ENCODE data around the gene INSR. TPM values are rescaled to one million over a fixed set of nuclear protein-coding genes. Genes with fewer than 3 reads are reported as not detected.

Gene INSR
- total and polyA plus RNA-seq, 2 of the 8 experiments (the other 6 are each of a cell fraction or from before 2014, with no cell fraction given): 13.1 to 48.7 TPM

DNA sequence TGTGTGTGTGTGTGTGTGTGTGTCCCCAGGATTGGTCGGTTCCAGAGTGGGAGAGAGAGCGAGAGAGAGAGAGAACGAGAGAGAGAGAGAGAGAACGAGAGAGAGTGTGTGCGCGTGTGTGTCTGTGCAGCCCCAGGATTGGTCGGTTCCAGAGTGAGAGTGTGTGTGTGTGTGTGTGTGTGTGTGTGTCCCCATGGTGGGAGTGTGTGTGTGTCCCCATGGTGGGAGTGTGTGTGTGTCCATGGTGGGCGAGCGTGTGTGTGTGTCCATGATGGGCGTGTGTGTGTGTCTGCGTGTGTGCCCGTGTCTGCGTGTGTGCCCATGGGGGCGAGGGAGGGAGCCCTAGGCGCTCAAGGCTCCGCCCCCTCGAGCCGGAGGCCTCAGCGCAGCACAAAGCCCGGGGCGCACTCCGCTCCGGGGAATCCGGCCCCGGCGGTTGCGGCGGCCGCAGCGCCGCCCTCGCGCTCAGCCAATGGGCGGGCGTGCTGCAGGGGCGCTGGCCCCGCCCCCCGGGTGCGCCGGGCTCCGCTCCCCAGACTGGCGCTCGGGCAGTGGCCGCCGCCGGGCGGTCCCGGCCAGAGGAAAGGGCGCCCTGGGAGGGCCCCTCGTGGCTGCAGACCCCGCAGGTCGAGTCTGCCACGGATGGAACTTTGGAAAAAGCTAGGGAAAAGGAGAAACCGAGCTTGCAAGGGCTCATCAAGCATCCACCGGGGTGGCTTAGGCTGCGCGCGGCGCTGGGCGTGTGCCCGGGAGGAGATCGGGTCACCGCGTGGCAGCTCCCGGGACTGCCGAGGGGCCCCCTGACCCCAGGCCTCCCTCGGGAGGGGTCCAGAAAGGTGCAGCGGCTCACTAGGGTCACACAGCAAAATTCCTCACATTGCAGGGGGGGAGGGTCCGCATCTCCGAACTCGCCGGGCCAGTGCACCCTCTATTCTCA, 96.2 kb downstream of the INSR start:
- POLR2A ChIA-PET (ENCODE audit: partially characterized antibody): interaction anchor here (0.7 to 1.1 kb wide), 3 partner anchors 10 to 460 kb away, joined by 3 read pairs; partner anchors contain the start of genes GPR108 and INSR
- Histone ChIP-seq H2BK120ac (replicated peaks; ENCODE audit: low read depth, low read length) (peak overlapping the region; percentile 43), H3K27ac (ENCODE audit: low read depth, low read length) (peak overlapping the region; percentile 85), H4K20me1 (replicated peaks in 1 of 2; ENCODE audit: control insufficient read depth in 1 of 2, insufficient read depth in 2 of 2, low read length in 2 of 2) (no peaks in the 10 kb centered on the region), H2BK20ac (ENCODE audit: low read length) (no peak overlapping the region), H3K23ac (ENCODE audit: insufficient read length) (no peak overlapping the region), H3K79me2 (ENCODE audit: control insufficient read depth in 1 of 2, insufficient read depth in 2 of 2, low read length in 2 of 2) (no peaks in the 10 kb centered on the region; a peak in 1 of 4 replicates), H3K4me3 (ENCODE audit: extremely low read depth in 1 of 4, insufficient read depth in 2 of 4, low read depth in 3 of 4, low read length in 4 of 4) (peak overlapping the region; percentile 69 to 85 (median 83)), H2BK5ac (ENCODE audit: low read depth, low read length) (peak overlapping the region; percentile 98), H3K9me3 (ENCODE audit: insufficient read depth in 2 of 2, low read depth in 1 of 2, low read length in 1 of 2) (no peaks in the 10 kb centered on the region), H3K36me3 (ENCODE audit: control insufficient read depth in 2 of 4, insufficient read depth in 4 of 4, low read length in 3 of 4) (no peaks in the 10 kb centered on the region), H3K4me2 (ENCODE audit: insufficient read depth in 1 of 2, low read depth in 2 of 2, low read length in 2 of 2) (peak overlapping the region; percentile 74 to 77), H2BK15ac (ENCODE audit: low read length) (peak overlapping the region; percentile 88; the same call in 1 of the 2 replicates), H3K18ac (ENCODE audit: extremely low read depth, low read length) (peak overlapping the region; percentile 78), H3K23me2 (ENCODE audit: low read depth, low read length) (peaks cover 1% of the 10 kb centered on the region; the same call in 1 of the 2 replicates), H3K14ac (ENCODE audit: insufficient read length) (no peak overlapping the region), H3K4me1 (replicated peaks in 1 of 4; ENCODE audit: control insufficient read depth in 3 of 4, insufficient read depth in 4 of 4, low read length in 3 of 4) (peaks cover 0 to 3% (median 0%) of the 10 kb centered on the region in 4 experiments; a peak in 3 of 7 replicates), H4K91ac (replicated peaks; ENCODE audit: insufficient read length, low read length) (peak overlapping the region; percentile 98), H3K27me3 (replicated peaks in 1 of 4; ENCODE audit: control insufficient read depth in 3 of 4, extremely low read depth in 1 of 4, insufficient read depth in 3 of 4, low read length in 3 of 4) (no peaks in the 10 kb centered on the region), H3K4ac (replicated peaks; ENCODE audit: insufficient read length, low read depth, low read length) (peak overlapping the region; percentile 57), H2AK5ac (ENCODE audit: low read depth, low read length) (peak overlapping the region; percentile 41; the same call in 1 of the 2 replicates), H3K79me1 (ENCODE audit: low read depth, low read length) (no peaks in the 10 kb centered on the region; the same call in 1 of the 2 replicates), H3K9ac (replicated peaks in 1 of 4; ENCODE audit: extremely low read depth in 1 of 4, low read depth in 3 of 4, low read length in 3 of 4) (peak overlapping the region; percentile 45 to 90 (median 85)), H4K8ac (ENCODE audit: extremely low read depth, insufficient read depth, low read length) (peak overlapping the region; percentile 97), H2BK12ac (ENCODE audit: low read depth, low read length) (peak overlapping the region; percentile 97), H3K56ac (replicated peaks; ENCODE audit: insufficient read length, low read depth, low read length) (peak overlapping the region; percentile 92), H2AFZ (ENCODE audit: low read length) (peak overlapping the region; percentile 64; the same call in 1 of the 2 replicates), H4K5ac (ENCODE audit: insufficient read length, low read depth, low read length) (peak overlapping the region; percentile 97)
- 6% methylated on average over 58 of the region's 72 CpGs; no CpG with 5 or more reads in 1 of the 2 experiments for WGBS, 2 experiments (ENCODE audit: extremely low coverage in 1 of 2, insufficient coverage in 1 of 2, insufficient read length in 1 of 2, insufficient replicate concordance in 2 of 2, low coverage in 1 of 2, low lambda C conversion rate in 2 of 2, missing lambda C conversion rate in 1 of 2)
- CTCF ChIA-PET (ENCODE audit: partially characterized antibody): interaction anchor here (0.7 kb wide), 1 partner anchor 49 kb away, joined by 3 read pairs; no protein-coding TSS in a partner anchor
- no peak for FAIRE-seq
- peak; percentile 59 to 89 for DNase-seq (ENCODE audit: low read depth in 1 of 2, low spot score in 2 of 2)
- TF ChIP-seq EP300 (IDR thresholded peaks at IDR 0.05; ENCODE audit: borderline replicate concordance in 1 of 2, low read depth in 2 of 2, low read length in 2 of 2) (peak in 1 of 2 experiments; percentile 84; a peak in 2 of 3 replicates), POLR2AphosphoS5 (IDR thresholded peaks at IDR 0.05; ENCODE audit: low read depth, low read length) (peak; percentile 38; the same call in 1 of the 2 replicates), RAD21 (IDR thresholded peaks at IDR 0.05 in 1 of 2, conservative IDR thresholded peaks at IDR 0.05 in 1 of 2; ENCODE audit: low read depth in 2 of 2, low read length in 2 of 2) (peak in 1 of 2 experiments; percentile 5; a peak in 1 of 4 replicates), YY1 (IDR thresholded peaks at IDR 0.05; ENCODE audit: low read depth, low read length) (peak; percentile 54; the same call in 1 of the 2 replicates), RFX5 (IDR thresholded peaks at IDR 0.05; ENCODE audit: borderline replicate concordance, low read depth, low read length) (peak; percentile 5; the same call in 1 of the 2 replicates), CEBPB (IDR thresholded peaks at IDR 0.05; ENCODE audit: low read depth, low read length) (no peak), SP1 (IDR thresholded peaks at IDR 0.05; ENCODE audit: low read depth, low read length) (peak; percentile 95), GTF2F1 (IDR thresholded peaks at IDR 0.05; ENCODE audit: borderline replicate concordance, low read depth, low read length) (no peak), TEAD4 (IDR thresholded peaks at IDR 0.05; ENCODE audit: low read depth, low read length) (peak; percentile 60; the same call in 1 of the 2 replicates), TAF1 (IDR thresholded peaks at IDR 0.05; ENCODE audit: low read depth, low read length) (0 out of 2 replicates have a peak, but pooled peaks have one; percentile 63)

Data from H1 (cell line).